Neural progenitor cell (in vitro differentiated cells): ENCODE measurements around the gene WDSUB1.

Source experiments
- EZH2 ChIP-seq: fragments of 200-600 bp; sonication (generic); IDR thresholded peaks from 2 replicates; pipeline ENCODE4 v1.6.1; 2017; ENCODE audit warnings: antibody characterized with exemption, mild to moderate bottlenecking, moderate library complexity
- EZH2phosphoT487 ChIP-seq: fragments of 200-600 bp; sonication (generic); IDR thresholded peaks from 2 replicates; pipeline ENCODE4 v1.6.1; 2017; ENCODE audit warnings: antibody characterized with exemption
- TF ChIP-seq, protein P1 (sequence below): fragments of 200-600 bp; sonication (generic); IDR thresholded peaks from 2 replicates; pipeline ENCODE4 v1.5.1; 2017; ENCODE audit warnings: antibody characterized with exemption, mild to moderate bottlenecking

DNA sequence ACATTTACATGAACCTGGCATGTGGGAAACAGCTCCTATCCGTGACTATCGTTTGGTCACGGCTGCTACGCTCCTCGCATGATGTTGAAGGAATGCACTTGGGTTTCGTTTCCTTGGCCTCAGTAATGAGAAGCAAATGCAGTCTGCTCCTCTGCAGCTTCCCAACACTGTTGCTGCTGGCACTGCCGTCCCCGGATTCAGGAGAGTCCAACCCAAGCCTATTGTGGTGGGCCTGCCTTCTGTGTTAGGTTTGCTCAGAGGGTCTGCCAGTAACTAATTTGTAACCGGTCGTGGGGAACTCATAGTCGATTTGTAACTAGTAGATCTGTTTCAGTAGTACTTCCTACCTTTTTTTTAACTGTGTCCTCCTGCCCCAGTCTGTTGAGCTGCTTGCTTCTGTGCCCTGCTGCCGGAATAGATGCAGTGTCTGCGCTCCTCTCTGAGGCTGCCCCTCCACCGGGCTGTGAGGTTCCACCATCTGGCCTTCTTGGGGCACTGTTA lies 58.4 kb downstream of the WDSUB1 start:
- TF ChIP-seq EZH2 = no peak
- TF ChIP-seq, protein P1, sequence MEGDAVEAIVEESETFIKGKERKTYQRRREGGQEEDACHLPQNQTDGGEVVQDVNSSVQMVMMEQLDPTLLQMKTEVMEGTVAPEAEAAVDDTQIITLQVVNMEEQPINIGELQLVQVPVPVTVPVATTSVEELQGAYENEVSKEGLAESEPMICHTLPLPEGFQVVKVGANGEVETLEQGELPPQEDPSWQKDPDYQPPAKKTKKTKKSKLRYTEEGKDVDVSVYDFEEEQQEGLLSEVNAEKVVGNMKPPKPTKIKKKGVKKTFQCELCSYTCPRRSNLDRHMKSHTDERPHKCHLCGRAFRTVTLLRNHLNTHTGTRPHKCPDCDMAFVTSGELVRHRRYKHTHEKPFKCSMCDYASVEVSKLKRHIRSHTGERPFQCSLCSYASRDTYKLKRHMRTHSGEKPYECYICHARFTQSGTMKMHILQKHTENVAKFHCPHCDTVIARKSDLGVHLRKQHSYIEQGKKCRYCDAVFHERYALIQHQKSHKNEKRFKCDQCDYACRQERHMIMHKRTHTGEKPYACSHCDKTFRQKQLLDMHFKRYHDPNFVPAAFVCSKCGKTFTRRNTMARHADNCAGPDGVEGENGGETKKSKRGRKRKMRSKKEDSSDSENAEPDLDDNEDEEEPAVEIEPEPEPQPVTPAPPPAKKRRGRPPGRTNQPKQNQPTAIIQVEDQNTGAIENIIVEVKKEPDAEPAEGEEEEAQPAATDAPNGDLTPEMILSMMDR = no peak
- no peak for TF ChIP-seq EZH2phosphoT487
